ENCODE measurements around the gene NTPCR.
"Not testable (repeated sequence)": the region's sequence is repeated elsewhere in the genome, so short reads cannot be mapped to it uniquely, and the experiment has no call there.

DNA sequence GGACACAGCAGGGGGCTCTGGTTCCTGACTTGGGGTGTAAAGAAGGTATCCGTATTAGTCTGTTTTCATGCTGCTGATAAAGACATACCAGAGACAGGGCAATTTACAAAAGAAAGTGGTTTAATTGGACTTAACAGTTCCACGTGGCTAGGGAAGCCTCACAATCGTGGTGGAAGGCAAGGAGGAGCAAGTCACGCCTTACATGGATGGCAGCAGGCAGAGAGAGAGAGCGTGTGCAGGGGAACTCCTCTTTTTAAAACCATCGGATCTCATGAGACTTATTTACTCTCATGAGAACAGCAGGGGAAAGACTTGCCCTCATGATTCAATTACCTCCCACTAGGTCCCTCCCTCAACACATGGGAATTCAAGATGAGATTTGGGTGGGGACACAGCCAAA lies 23.2 kb upstream of the NTPCR start:
- TF ChIP-seq, protein P1, sequence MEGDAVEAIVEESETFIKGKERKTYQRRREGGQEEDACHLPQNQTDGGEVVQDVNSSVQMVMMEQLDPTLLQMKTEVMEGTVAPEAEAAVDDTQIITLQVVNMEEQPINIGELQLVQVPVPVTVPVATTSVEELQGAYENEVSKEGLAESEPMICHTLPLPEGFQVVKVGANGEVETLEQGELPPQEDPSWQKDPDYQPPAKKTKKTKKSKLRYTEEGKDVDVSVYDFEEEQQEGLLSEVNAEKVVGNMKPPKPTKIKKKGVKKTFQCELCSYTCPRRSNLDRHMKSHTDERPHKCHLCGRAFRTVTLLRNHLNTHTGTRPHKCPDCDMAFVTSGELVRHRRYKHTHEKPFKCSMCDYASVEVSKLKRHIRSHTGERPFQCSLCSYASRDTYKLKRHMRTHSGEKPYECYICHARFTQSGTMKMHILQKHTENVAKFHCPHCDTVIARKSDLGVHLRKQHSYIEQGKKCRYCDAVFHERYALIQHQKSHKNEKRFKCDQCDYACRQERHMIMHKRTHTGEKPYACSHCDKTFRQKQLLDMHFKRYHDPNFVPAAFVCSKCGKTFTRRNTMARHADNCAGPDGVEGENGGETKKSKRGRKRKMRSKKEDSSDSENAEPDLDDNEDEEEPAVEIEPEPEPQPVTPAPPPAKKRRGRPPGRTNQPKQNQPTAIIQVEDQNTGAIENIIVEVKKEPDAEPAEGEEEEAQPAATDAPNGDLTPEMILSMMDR (IDR thresholded peaks at IDR 0.05) = not testable (repeated sequence)
- not testable (repeated sequence) for TF ChIP-seq POLR2A (IDR thresholded peaks at IDR 0.05)
